Smooth muscle cell (in vitro differentiated cells): ENCODE results near the gene ATP8B4. TPM values are rescaled to one million over a fixed set of nuclear protein-coding genes. Genes with fewer than 3 reads are reported as not detected.

Experiments
- DNase-seq: peaks from one replicate; lab custom pipeline; 2025; ENCODE audit not compliant: unreplicated experiment; lab: John Stamatoyannopoulos, UW
- H2AFZ ChIP-seq: fragments of 200-600 bp; sonication (generic); 2 replicates; pipeline ENCODE4 v1.6.0; 2016; ENCODE audit warnings: antibody characterized with exemption, low read depth, mild to moderate bottlenecking
- H3F3A ChIP-seq: fragments of 200-600 bp; sonication (generic); 2 replicates; pipeline ENCODE4 v1.6.0; 2017; ENCODE audit warnings: antibody characterized with exemption, low read depth
- H3K27ac ChIP-seq: fragments of 200-600 bp; sonication (generic); 2 replicates; pipeline ENCODE4 v1.5.1; 2016; ENCODE audit warnings: low read depth, mild to moderate bottlenecking
- H3K27me3 ChIP-seq: fragments of 200-600 bp; sonication (generic); 2 replicates; pipeline ENCODE4 v1.6.1; 2016; ENCODE audit warnings: low read depth, mild to moderate bottlenecking
- H3K36me3 ChIP-seq: fragments of 200-600 bp; sonication (generic); 2 replicates; pipeline ENCODE4 v1.5.1; 2016; ENCODE audit warnings: low read depth
- H3K4me1 ChIP-seq: fragments of 200-600 bp; sonication (generic); 2 replicates; pipeline ENCODE4 v1.5.1; 2016; ENCODE audit warnings: low read depth
- H3K4me2 ChIP-seq: fragments of 200-600 bp; sonication (generic); 2 replicates; pipeline ENCODE4 v1.6.0; 2016; ENCODE audit warnings: mild to moderate bottlenecking
- H3K4me3 ChIP-seq: fragments of 200-600 bp; sonication (generic); 2 replicates; pipeline ENCODE4 v1.5.1; 2016; ENCODE audit warnings: mild to moderate bottlenecking
- H3K79me2 ChIP-seq: fragments of 200-600 bp; sonication (generic); 2 replicates; pipeline ENCODE4 v1.6.0; 2016; ENCODE audit warnings: low read depth, mild to moderate bottlenecking
- H3K9ac ChIP-seq: fragments of 200-600 bp; sonication (generic); 2 replicates; pipeline ENCODE4 v1.6.0; 2016; ENCODE audit warnings: low read depth
- H3K9me3 ChIP-seq: fragments of 200-600 bp; sonication (generic); replicated peaks from 2 replicates; pipeline ENCODE4 v1.5.1; 2016; ENCODE audit warnings: low read depth
- H4K20me1 ChIP-seq: fragments of 200-600 bp; sonication (generic); 2 replicates; pipeline ENCODE4 v1.6.0; 2016; ENCODE audit warnings: low read depth
- CTCF ChIP-seq: fragments of 200-600 bp; sonication (generic); IDR thresholded peaks from 2 replicates; pipeline ENCODE4 v1.5.1; 2017; ENCODE audit warnings: borderline replicate concordance, mild to moderate bottlenecking, antibody characterized with exemption; ENCODE audit not compliant: insufficient read depth, poor library complexity, severe bottlenecking
- WGBS: methylation state at CpG from one replicate; pipeline ENCODE4 v1.1.7; 2016; ENCODE audit warnings: low lambda C conversion rate; 5-methylcytosine and 5-hydroxymethylcytosine counted together
- polyA plus RNA-seq: library from polyadenylated mRNA; unstranded; fragments of >200 nt; fragmentation: Nextera tagmentation; extraction: Ambion mirVana; gene quantifications from 2 replicates; pipeline ENCODE4 v1.2.1, GENCODE V29; 2016
- total RNA-seq: library from RNA; depleted of rRNA; stranded (reverse); fragments of >200 nt; gene quantifications from 2 replicates; pipeline ENCODE4 v1.2.3, GENCODE V29; 2014

The ATP8B4 gene
- total and polyA plus RNA-seq, 2 experiments from 2014 or later = 21.7 to 60.5 TPM

DNA sequence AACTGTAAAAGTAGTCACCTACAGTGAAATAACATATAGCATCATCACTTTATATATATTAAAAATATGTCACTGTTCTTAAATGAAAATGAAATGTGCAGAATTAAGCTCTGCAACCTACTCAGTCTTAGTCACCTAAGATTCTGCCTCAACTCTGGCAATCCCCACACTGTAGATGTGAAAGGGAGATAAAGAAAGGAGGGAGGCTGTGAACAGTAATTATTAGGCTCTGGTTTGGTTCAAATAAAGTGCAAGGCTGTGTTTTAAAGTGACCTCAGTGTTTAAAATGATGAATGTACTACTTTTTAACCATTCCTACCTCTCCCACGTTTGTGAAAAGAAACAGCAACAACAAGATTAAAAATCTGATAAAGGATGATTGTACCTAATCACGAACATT is 72.2 kb downstream of the ATP8B4 start:
- no peak overlapping the region for H3K27ac ChIP-seq
- no peaks in the 10 kb centered on the region for H3K9me3 ChIP-seq
- DNase-seq = no peak

GRCh38 chr15:50046159-50046558 is 72.9 kb downstream of the ATP8B4 start:
- Histone ChIP-seq H3K4me1 (peaks cover 6% of the 10 kb centered on the region), H3K27ac (no peak overlapping the region), H2AFZ (no peak overlapping the region), H3K36me3 (no peaks in the 10 kb centered on the region), H3F3A (no peaks in the 10 kb centered on the region), H4K20me1 (no peaks in the 10 kb centered on the region), H3K79me2 (no peaks in the 10 kb centered on the region), H3K9me3 (no peaks in the 10 kb centered on the region), H3K4me3 (no peak overlapping the region), H3K27me3 (no peaks in the 10 kb centered on the region), H3K9ac (no peak overlapping the region), H3K4me2 (no peak overlapping the region)
- no peak for TF ChIP-seq CTCF
- 78% methylated on average over 1 of the region's 1 CpG for WGBS
- no peak for DNase-seq

More for the DNA sequence above, 72.2 kb downstream of the ATP8B4 start:
- H3K27me3 ChIP-seq = no peaks in the 10 kb centered on the region
- H3K4me1 ChIP-seq = peaks cover 6% of the 10 kb centered on the region
- H3K4me3 ChIP-seq = no peak overlapping the region
- no peaks in the 10 kb centered on the region for H3K79me2 ChIP-seq
- no peak overlapping the region for H3K4me2 ChIP-seq
- no peak overlapping the region for H3K9ac ChIP-seq
- no peaks in the 10 kb centered on the region for H3K36me3 ChIP-seq
- no peak for TF ChIP-seq CTCF
- no peak overlapping the region for H2AFZ ChIP-seq
- 31% methylated on average over 2 of the region's 2 CpGs for WGBS
- H4K20me1 ChIP-seq = no peaks in the 10 kb centered on the region
- H3F3A ChIP-seq = no peaks in the 10 kb centered on the region

GRCh38 chr15:50044904-50045303 is 74.1 kb downstream of the ATP8B4 start:
- Histone ChIP-seq H3K27ac (no peak overlapping the region), H3F3A (no peaks in the 10 kb centered on the region), H4K20me1 (no peaks in the 10 kb centered on the region), H2AFZ (no peak overlapping the region), H3K4me3 (no peak overlapping the region), H3K4me1 (peaks cover 6% of the 10 kb centered on the region), H3K4me2 (no peak overlapping the region), H3K36me3 (no peaks in the 10 kb centered on the region), H3K27me3 (no peaks in the 10 kb centered on the region), H3K9me3 (no peaks in the 10 kb centered on the region), H3K79me2 (no peaks in the 10 kb centered on the region), H3K9ac (no peak overlapping the region)
- DNase-seq = no peak
- no peak for TF ChIP-seq CTCF
- 49% methylated on average over 2 of the region's 2 CpGs for WGBS

GRCh38 chr15:50044406-50044805 is 74.6 kb downstream of the ATP8B4 start:
- Histone ChIP-seq H3K27me3 (no peaks in the 10 kb centered on the region), H3K4me2 (no peak overlapping the region)

More at GRCh38 chr15:50044406-50044805, 74.6 kb downstream of the ATP8B4 start:
- Histone ChIP-seq H3K27ac (no peak overlapping the region), H3F3A (no peaks in the 10 kb centered on the region), H2AFZ (no peak overlapping the region), H3K9me3 (no peaks in the 10 kb centered on the region), H3K4me3 (no peak overlapping the region), H3K36me3 (no peaks in the 10 kb centered on the region), H3K4me1 (peaks cover 6% of the 10 kb centered on the region), H4K20me1 (no peaks in the 10 kb centered on the region), H3K79me2 (no peaks in the 10 kb centered on the region), H3K9ac (no peak overlapping the region)
- DNase-seq = no peak
- TF ChIP-seq CTCF = no peak
